HG02981 (cell line): Measurements from ENCODE around the gene AMBP.

Experiments used
- ATAC-seq: cut with Tn5 transposase; IDR thresholded peaks from one replicate; pipeline ENCODE4 v1.9.1; 2021; ENCODE audit warnings: mild to moderate bottlenecking, moderate library complexity; ENCODE audit not compliant: unreplicated experiment

AMBP gene

GRCh38 chr9:114114364-114114763, 36.3 kb upstream of the AMBP start:
- no peak for ATAC-seq

DNA sequence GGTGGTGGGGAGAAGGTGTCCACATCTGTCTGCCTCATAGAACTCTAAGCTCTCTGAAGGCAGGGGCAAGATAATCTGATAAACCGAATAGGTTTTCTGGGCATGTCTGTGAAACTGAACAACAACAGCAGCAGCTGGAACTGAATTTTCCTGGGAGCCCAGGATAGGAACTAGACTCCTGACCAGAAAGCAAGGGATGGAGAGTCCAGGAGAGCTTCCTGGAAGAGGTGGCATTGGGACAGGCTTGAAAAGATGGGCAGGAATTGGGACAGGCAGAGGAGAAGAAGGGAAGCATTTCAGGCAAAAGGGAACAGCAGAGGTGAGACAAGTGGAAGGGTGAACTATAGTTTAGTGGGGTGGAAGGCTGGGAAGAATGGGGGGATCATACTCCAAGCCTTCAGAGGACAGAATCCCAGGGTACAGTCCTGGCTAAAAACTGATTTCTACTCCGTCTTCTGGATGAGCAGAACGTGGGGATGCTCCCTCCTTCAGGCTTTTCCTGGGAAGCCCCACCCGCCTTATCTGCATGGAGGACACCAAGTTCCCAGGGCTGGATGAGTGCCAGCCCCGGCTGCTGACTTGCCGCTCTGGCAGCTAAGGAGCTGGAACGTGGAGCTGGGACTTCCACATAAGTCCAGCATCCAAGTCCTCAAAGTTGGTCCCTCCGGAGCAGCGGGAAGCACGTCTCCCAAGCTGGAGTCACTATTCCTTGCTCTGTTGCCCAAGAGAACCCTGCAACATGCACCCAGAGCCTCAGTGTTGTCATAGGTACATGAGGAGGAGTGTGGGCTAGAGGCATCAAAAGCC, 34.9 kb upstream of the AMBP start:
- ATAC-seq: no peak

GRCh38 chr9:114112325-114112724, 34.2 kb upstream of the AMBP start:
- ATAC-seq: no peak

DNA sequence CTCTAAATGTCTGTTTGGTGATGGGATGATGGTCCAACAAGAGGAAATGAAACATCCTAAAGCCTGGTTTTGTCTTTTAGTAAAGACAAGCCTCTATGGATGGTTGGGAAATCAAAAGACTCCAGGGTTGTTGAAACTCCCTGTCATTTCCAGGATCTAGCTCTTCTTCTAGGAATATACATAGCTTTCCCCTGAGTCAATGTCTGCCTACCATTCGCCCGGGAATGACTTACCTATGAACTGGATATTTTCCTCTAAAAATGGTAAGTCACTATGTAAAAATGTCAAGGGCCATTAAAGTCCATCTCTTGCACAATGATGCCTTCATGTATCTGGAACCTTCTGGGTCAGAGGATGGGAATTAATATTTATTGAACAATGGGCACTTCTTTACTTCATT, 32.1 kb upstream of the AMBP start:
- ATAC-seq: no peak

- ATAC-seq: no peak
These were observed 31.0 kb upstream of the AMBP start for GRCh38 chr9:114109124-114109523.

DNA sequence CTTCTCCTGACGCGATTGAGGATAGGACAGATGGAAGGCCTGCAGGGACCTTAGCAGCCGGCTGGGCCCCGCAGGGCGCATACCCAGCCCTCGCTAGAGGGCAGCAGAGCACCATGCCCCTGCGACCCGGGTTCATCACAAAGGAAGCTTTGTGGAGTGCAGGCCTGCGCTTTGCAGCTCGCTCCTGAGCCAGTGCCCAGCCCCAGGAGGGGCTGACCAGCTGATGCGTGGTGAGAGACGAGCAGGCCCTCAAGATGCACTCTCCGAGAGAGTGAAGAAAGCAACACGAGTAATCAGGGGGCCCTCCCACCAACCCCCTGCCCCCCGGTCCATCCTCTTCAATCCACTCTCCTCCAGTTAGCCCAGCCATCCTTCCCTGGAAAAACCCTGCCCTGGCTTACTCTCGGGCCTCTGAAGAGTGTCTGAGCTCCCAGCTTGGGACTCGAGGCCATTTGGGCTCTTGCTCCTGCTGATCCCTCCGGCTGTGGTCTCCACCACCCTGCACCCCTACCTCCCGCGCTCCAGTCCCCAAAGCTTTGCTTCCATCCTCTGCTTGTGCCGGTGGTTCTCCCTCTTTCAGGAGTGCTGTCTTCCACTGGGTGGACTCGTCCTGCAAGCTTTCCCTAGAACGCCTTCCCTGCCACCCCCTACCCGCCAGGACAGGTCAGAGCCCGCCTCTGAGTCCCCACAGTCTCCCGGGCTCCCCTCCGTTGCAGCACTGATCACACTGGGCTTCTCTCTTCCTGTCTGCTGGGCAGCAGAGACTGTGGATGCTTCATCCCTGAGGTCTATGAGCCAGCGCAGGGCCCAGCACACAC, 30.1 kb upstream of the AMBP start:
- peak; percentile 48 for ATAC-seq

DNA sequence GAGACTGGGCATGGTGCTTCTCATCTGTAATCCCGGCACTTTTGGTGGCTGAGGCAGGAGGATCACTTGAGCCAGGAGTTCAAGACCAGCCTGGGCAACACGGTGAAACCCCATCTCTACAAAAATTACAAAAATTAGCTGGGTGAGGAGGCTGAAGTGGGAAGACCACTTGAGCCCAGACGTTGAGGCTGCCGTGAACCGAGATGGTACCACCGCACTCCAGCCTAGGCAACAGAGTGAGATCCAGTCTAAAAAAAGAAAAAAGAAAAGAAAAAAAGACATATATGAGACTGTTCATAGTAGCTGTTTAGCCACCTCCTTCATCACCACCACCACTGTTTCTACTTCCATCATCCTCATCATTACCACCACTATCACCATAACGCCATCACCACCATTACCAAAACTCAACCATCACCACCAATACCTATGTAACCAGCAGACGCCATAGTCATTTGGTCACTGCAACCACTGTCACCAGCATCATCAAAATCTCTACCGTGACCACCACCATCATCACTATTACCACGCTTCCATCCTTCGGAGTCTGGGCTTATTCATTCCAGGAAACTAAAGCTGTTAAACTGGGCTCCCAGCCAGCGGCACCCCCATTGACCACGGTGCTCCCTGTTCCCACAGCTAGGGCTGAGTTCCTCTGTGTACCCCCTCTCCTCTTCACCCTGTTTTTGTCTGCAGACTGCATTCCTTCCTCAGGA, 29.3 kb upstream of the AMBP start:
- peak; percentile 18 for ATAC-seq

DNA sequence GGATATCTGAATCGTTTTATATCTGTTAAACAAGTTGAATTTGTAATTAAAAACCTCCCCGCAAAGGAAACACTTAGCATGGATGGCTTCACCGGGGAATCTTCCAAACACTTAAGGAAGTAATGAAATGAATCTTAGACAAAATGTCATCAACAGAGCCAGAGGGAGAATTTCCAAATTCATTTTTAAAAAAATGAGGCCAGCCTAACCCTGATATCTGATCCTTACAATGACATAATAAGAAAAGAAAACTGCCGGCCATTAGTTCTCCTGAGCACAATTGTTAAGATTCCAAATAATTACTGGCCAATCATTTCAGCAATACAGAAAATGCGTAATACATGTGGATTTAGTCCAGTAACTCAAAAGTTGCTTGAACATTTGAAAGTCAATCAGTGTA, 27.1 kb upstream of the AMBP start:
- ATAC-seq: no peak

DNA sequence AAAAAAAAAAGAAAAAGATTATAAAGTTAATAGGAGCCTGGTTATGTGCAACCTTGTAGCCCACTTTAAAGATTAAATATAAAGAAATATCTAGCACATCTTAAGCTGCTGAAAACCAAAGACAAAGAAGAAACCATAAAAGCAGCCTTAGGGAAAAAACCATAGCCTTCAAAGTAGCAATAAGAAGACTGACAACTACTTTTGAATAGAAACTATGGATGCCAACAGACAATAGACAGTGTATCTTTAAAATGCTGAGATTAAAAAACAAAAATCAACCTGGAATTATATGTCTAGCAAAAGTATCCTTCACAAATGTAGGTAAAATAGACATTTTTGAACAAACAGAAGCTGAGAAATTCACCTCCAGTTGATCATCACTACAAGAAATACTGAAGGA, 24.4 kb upstream of the AMBP start:
- no peak for ATAC-seq

DNA sequence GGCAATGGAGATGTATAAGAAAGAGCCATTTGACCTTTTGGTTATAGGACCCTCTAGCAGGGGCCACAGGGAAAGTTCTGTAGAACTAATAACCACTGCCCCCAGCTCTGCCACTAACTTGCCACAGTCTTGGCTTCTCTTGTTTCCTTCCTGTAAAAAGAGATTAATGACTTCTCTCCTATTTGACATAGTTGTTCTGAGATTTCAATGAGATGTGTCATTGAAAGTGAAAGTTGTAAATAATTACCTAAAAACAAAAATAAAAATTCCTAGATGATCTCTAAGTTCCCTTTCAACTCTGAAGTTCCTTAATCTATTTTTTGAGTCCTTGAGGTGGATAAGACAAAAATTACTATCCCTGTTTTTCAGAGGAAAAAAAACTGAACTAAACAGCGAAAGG, 22.4 kb upstream of the AMBP start:
- no peak for ATAC-seq

- ATAC-seq: no peak
These were observed 21.7 kb upstream of the AMBP start for GRCh38 chr9:114099669-114100270.

- no peak for ATAC-seq
These were observed 21.0 kb upstream of the AMBP start, which contains the start of gene KIF12 for GRCh38 chr9:114098936-114099668. Gene KIF12, minus strand, starts transcription at chr9:114099292. Its CDS starts 16 bp downstream, at chr9:114099276.

- ATAC-seq: no peak
These were observed 20.2 kb upstream of the AMBP start for GRCh38 chr9:114098021-114098935.

- no peak for ATAC-seq
These were observed 19.5 kb upstream of the AMBP start for GRCh38 chr9:114097613-114098020.

DNA sequence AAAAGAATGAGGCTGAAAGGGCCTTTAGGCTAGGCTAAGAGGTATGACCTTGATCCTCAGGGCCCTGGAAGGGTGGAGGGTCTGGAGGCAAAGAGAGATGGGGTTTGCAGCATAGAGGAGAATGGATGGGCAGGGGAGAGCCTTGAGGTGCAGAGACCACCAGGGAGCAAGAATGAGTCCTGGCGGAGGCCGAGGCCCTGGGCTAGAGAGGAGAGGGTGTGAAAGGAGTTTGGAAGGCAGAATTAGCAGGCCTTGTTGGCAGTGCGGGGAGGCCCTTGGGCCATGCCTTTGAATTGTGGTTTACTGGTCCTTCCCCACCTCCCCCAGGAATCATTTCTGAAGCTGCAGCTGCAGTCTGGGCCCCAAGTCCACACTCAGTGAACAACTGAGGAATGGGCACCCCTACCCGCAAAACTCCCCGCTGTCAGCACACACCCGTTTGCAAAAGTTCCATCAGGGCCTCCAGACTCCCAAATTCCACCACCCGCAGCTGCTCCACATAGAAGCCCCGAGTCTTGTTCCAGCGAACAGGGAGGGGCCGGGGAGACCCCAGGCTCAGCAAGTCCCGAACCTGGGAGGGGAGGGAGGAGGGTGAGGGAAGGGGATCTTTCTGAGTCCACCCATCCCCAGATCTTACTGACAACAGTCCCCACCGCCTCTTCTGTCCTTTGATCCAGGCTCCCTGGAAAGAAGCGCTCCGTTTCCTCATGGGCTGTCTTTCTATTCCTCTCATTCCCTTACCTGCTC, 18.9 kb upstream of the AMBP start:
- no peak for ATAC-seq

DNA sequence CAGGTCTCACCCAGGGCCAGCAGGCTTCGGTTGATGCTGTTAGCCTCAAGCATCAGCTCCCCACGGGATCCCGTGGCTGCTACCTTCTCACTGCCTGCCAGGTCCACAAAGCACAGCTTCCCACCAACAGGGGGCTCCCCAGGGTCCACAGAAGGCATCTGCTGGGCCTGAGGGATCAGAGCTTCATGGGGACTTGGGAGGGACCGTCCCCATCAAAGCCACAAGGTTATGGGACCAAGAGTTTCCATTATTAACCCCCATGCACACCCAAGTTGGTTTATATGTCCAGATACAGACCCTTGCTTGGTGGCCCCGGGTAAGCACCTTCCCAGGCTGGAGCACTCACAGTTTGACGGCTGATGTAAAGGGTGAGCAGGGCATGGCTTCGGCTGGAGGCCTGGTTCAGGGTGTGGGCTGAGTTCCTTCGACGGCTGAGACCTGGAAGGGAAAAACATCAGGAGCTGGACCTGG, 18.0 kb upstream of the AMBP start:
- no peak for ATAC-seq

- no peak for ATAC-seq
These were observed 16.9 kb upstream of the AMBP start for GRCh38 chr9:114094971-114095370.

DNA sequence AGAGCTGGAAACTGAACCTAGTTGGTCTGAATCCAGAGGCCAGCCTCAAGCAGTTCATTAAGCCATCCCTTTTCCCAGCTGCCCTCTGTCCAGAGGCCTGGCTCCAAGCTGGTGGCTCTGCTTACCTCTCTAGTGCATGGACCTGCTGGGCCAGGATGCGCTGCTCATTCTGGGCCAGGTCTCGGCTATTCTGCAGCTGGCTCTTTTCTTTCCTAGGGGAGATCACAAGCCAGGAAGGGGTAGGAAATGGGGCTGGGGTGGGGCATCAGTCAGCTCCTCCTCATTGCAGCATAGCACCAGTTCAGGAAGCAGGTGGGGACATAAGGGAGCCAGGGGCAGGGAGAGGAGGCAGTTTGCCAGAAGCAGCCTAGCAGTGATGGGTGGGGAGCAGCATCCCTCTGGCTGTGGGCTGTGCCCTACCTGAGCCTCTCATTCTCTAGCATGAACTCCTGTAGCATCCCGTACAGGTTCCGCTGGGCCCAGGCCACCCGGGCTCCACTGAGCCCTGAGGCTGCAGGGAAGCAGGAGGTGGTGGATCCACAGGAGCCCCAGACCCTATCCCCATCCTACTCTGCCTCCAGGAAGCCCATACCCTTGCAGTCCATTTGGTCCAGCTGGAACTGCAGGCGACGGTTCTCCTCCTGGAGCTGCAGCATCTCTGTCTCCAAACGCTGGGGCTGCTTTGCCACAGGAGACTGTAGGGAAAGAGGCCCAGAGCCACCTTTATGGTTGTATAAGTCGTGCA, 15.8 kb upstream of the AMBP start:
- ATAC-seq: no peak
